Peyer's patch (tissue), 4 donors: ENCODE measurements around the gene VPREB3. TPM values are rescaled to one million over a fixed set of nuclear protein-coding genes. Genes with fewer than 3 reads are reported as not detected.
"Not testable (repeated sequence)": the region's sequence is repeated elsewhere in the genome, so short reads cannot be mapped to it uniquely, and the experiment has no call there.

Experiments used
- DNase-seq, 3 donors: peaks; one replicate each; pipeline ENCODE4 v3.0.0-alpha.2; 2017 to 2019
- H3K27ac ChIP-seq, 4 donors: fragments of 200-600 bp; sonication (generic); one replicate each; pipeline ENCODE4 v1.5.1; 2016 to 2019
- H3K27me3 ChIP-seq, 2 donors: fragments of 200-600 bp; sonication (generic); one replicate each; pipeline ENCODE4 v1.5.1; 2019
- H3K36me3 ChIP-seq, 3 donors: fragments of 200-600 bp; sonication (generic); one replicate each; pipeline ENCODE4 v1.5.1; 2016 to 2019
- H3K4me1 ChIP-seq, 4 donors: fragments of 200-600 bp; sonication (generic); one replicate each; pipeline ENCODE4 v1.5.1; 2016 to 2019
- H3K4me3 ChIP-seq, 4 donors: fragments of 200-600 bp; sonication (generic); 1 replicate in 3 of 4; 2 replicates in 1 of 4; pipeline ENCODE4 v1.5.1; 2016 to 2019; ENCODE audit warnings: mild to moderate bottlenecking in 1 of 4
- H3K9me3 ChIP-seq, 4 donors: fragments of 200-600 bp; sonication (generic); one replicate each; pipeline ENCODE4 v1.5.1; 2016 to 2019; ENCODE audit warnings: mild to moderate bottlenecking in 1 of 4
- POLR2A ChIP-seq, 2 donors: fragments of 450-650 bp; IDR thresholded peaks; one replicate each; pipeline ENCODE4 v1.5.1; 2017; ENCODE audit warnings: antibody characterized with exemption in 2 of 2, mild to moderate bottlenecking in 2 of 2, moderate library complexity in 2 of 2
- total RNA-seq, 4 donors: library from RNA; depleted of rRNA; stranded (reverse); fragments of >200 nt; gene quantifications; one replicate each; pipeline ENCODE4 v1.1.0, GENCODE V29; 2016
- TF ChIP-seq, protein P1 (sequence below), 6 experiments: fragments of 450-650 bp in 4 of 6; fragments of 200-600 bp in 2 of 6; sonication (generic) in 1 of 6; IDR thresholded peaks; one replicate each; pipeline ENCODE4 v1.5.1; 2017 to 2019; ENCODE audit warnings: antibody characterized with exemption in 6 of 6, mild to moderate bottlenecking in 3 of 6, moderate library complexity in 1 of 6

The VPREB3 gene
- total RNA-seq, 4 donors from 2014 or later: 29.7 TPM; not detected in 3

DNA sequence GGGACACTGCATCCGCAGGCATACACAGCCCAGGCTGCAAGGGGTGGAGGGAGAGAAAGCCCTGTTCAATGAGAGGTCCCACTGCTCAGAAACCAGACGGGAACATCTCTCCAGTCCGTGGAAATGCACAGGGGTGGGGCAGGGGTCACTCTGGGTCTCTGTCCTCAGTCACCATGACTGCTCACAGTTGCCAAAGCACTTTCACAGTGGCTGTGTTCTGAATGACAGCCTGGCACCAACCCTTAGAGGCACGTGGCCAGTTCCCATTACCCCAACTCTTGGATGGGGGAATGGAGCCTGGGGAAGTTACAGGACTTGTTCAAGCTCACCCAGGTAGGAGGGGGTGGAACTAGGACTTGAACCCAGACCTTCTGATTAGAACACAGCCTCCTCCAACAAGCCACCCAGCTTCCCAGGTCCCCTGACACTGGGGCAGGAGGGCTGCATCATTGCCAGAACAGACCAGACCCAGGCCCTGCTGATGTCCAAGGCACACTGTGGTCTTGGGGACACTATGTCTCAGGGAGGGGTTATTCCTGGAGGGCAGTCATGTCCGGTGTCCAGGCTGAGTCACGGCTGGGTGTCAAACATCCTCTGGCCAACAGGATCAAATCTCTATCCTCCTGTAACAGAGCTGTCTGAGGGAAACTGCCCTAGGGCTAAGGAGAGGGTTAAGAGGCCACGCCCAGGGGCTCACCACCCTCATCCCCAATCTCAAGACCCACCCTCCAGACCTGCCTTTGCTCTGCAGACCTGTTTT, 11.5 kb downstream of the VPREB3 start:
- no peak for DNase-seq
- H3K27me3 ChIP-seq: no peaks in the 10 kb centered on the region
- TF ChIP-seq, protein P1, sequence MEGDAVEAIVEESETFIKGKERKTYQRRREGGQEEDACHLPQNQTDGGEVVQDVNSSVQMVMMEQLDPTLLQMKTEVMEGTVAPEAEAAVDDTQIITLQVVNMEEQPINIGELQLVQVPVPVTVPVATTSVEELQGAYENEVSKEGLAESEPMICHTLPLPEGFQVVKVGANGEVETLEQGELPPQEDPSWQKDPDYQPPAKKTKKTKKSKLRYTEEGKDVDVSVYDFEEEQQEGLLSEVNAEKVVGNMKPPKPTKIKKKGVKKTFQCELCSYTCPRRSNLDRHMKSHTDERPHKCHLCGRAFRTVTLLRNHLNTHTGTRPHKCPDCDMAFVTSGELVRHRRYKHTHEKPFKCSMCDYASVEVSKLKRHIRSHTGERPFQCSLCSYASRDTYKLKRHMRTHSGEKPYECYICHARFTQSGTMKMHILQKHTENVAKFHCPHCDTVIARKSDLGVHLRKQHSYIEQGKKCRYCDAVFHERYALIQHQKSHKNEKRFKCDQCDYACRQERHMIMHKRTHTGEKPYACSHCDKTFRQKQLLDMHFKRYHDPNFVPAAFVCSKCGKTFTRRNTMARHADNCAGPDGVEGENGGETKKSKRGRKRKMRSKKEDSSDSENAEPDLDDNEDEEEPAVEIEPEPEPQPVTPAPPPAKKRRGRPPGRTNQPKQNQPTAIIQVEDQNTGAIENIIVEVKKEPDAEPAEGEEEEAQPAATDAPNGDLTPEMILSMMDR (IDR thresholded peaks at IDR 0.05): no peak
- TF ChIP-seq POLR2A (IDR thresholded peaks at IDR 0.05): no peak
- H3K36me3 ChIP-seq: peaks cover 0 to 33% (median 0%) of the 10 kb centered on the region in 3 donors
- H3K4me3 ChIP-seq: no peak overlapping the region
- no peak overlapping the region for H3K27ac ChIP-seq
- H3K4me1 ChIP-seq: no peaks in the 10 kb centered on the region
- no peaks in the 10 kb centered on the region for H3K9me3 ChIP-seq

DNA sequence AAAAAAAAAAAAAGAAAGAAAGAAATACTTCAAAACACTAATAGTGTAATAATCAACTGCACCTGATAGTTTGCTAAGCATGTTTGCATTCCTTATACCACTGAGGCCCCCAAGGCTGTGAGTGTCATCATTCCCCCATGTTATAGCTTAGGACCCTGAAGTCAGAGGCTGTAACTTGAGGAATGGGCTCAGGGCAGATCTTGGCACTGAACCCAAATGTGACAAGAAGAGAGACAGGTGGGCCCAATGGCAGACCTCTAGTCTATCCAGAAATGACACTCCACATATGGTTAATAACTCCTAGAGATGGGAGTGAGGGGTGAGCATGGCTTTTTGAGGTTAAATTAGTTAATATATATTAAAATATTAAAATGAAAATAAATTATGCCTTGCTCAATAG, 16.5 kb downstream of the VPREB3 start:
- no peak for TF ChIP-seq POLR2A (IDR thresholded peaks at IDR 0.05)
- DNase-seq: no peak

DNA sequence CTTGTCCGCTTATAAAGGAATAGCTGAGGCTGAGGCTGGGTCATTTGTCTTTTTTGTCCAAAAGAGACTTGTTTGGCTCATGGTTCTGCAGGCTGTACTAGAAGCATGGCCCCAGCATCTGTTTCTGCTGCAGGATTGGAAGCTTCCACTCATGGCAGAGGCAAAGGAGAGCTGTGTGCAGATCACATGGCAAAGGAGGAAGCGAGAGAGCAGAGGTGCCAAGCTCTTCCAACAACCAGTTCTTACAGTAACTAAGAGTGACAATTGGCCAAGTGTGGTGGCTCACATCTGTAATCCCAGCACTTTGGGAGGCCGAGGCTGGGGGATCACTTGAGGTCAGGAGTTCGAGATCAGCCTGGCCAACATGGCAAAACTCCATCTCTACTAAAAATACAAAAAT, 26.1 kb downstream of the VPREB3 start:
- H3K4me3 ChIP-seq, H3K4me1 ChIP-seq, H3K27me3 ChIP-seq, DNase-seq, H3K36me3 ChIP-seq, H3K27ac ChIP-seq, H3K9me3 ChIP-seq: not testable (repeated sequence)

More for the DNA sequence above, 16.5 kb downstream of the VPREB3 start:
- no peak overlapping the region for H3K27ac ChIP-seq
- H3K9me3 ChIP-seq: no peaks in the 10 kb centered on the region
- peaks cover 0 to 8% (median 0%) of the 10 kb centered on the region in 3 donors for H3K36me3 ChIP-seq
- H3K4me1 ChIP-seq: no peaks in the 10 kb centered on the region
- no peak overlapping the region for H3K4me3 ChIP-seq
- H3K27me3 ChIP-seq: no peaks in the 10 kb centered on the region

DNA sequence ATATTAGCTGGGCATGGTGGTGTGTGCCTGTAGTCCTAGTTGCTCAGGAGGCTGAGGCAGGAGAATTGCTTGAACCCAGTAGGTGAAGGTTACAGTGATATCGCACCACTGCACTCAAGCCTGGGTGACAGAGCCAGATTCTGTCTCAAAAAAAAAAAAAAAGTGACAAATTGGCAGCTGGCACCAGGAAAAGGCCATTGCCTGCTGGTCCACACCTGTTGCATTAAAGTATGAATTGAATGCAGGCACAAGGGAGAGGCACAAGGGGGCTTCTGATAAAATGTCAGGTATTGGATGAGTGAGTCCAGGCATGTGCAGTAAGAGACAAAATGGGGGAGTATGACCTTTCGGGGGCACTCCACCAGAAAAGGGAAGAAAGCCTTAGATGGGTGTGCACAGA, 31.5 kb downstream of the VPREB3 start:
- Histone ChIP-seq H3K4me3 (no peak overlapping the region), H3K36me3 (no peaks in the 10 kb centered on the region), H3K9me3 (no peaks in the 10 kb centered on the region), H3K4me1 (no peaks in the 10 kb centered on the region), H3K27ac (no peak overlapping the region), H3K27me3 (no peaks in the 10 kb centered on the region)
- DNase-seq: no peak
- TF ChIP-seq, protein P1 (IDR thresholded peaks at IDR 0.05): no peak
- no peak for TF ChIP-seq POLR2A (IDR thresholded peaks at IDR 0.05)

DNA sequence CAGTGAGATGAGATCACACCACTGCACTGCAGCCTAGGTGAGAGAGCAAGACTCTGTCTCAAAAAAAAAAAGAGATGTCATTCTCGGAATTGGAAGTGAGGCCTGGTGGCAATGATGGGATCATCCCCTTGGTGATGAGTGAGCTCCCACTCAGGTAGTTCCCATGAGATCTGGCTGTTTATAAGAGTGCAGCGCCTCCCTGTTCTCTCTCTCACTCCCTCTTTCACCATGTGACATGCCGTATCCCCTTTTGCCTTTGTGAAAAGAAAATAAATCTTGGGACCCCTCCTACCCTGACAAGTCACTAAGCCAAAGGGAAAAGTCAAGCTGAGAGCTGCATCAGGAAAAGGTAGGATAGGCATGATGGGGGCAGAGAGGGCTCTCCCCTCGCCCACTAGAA, 32.1 kb downstream of the VPREB3 start:
- H3K27ac ChIP-seq: no peak overlapping the region

DNA sequence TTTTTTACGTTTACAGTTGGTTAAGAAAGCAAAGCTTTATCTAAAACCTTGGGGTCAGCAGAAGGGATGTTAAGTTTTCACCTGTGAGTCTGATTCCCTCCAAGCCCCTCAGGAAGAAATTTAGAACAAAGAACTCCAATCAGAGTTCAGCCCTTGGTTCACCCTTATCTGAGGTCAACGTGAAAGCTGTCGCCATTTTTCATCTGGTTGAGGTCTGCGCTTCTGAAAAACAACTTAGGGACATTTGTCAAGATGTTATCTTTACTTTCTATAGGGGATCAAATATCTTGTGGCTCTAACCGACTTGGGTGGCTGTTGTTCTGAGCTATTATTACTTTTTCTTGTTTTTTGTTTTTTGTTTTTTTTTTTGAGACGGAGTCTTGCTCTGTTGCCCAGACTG, 33.4 kb downstream of the VPREB3 start:
- Histone ChIP-seq H3K4me3 (no peak overlapping the region), H3K27me3 (no peaks in the 10 kb centered on the region), H3K9me3 (no peaks in the 10 kb centered on the region), H3K27ac (no peak overlapping the region), H3K36me3 (no peaks in the 10 kb centered on the region), H3K4me1 (peaks cover 0 to 13% (median 5%) of the 10 kb centered on the region in 4 donors)
- TF ChIP-seq, protein P1 (IDR thresholded peaks at IDR 0.05): no peak
- TF ChIP-seq POLR2A (IDR thresholded peaks at IDR 0.05): no peak
- no peak for DNase-seq

More for the DNA sequence above, 32.1 kb downstream of the VPREB3 start:
- TF ChIP-seq, protein P1 (IDR thresholded peaks at IDR 0.05): no peak
- TF ChIP-seq POLR2A (IDR thresholded peaks at IDR 0.05): no peak
- Histone ChIP-seq H3K4me3 (no peak overlapping the region), H3K4me1 (peaks cover 0 to 5% (median 0%) of the 10 kb centered on the region in 4 donors), H3K27me3 (no peaks in the 10 kb centered on the region), H3K36me3 (no peaks in the 10 kb centered on the region), H3K9me3 (no peaks in the 10 kb centered on the region)
- no peak for DNase-seq
